ENCODE results near the gene SLC12A6.
"Not testable (repeated sequence)": the region's sequence is repeated elsewhere in the genome, so short reads cannot be mapped to it uniquely, and the experiment has no call there.

Gene SLC12A6

GRCh38 chr15:34248190-34248589 is 89.4 kb downstream of the SLC12A6 start:
- DNase-seq = no peak

DNA sequence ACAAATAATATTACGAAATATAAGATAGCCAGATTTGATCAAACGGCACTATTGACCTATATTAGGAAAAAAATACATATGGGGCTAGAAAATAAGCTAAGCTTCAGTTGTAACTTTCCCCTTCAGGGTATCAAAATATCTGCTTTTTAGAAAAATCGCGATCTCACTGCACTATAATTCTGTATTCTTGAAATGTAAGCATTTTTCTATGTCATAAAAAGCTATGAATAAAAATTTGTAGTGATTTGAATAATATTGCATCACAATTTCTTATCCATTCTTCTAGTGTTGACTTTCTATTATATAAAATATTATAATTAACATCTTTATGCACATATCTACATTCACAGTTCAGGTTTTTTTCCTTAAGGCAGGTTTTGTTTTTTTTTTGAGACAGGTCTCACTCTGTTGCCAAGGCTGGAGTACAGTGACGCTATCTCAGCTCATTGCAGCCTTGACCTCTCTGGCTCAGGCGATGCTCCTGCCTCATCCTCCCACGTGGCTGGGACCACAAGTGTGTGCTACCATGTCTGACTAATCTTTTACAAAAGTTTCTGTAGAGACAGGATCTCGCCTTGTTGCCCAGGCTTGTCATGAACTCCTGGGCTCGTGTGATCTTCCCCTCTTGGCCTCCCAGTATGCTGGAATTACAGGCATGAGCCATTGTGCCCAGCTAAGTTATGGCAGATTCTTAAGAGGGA is 91.2 kb downstream of the SLC12A6 start:
- no peak for DNase-seq

DNA sequence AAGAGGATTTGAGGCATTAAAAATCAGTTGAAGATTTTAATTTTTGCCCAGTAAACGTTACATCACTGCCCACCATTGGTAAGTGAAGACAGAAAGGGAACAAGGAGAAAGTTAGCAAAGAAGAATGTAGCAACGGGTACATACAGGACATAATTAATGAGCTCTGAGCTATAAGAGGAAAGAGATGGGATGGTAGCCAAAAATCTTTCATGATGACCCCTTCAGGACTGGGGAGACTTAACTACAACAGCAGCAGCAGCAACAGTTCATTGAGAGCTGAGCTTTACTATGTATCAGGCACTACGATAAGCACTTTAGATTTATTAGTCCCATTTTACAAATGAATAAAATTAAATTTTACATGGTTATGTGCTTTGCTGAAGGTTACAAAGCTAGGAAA is 94.4 kb downstream of the SLC12A6 start:
- no peak for DNase-seq

GRCh38 chr15:34242331-34242710 is 95.3 kb downstream of the SLC12A6 start:
- DNase-seq = no peak

DNA sequence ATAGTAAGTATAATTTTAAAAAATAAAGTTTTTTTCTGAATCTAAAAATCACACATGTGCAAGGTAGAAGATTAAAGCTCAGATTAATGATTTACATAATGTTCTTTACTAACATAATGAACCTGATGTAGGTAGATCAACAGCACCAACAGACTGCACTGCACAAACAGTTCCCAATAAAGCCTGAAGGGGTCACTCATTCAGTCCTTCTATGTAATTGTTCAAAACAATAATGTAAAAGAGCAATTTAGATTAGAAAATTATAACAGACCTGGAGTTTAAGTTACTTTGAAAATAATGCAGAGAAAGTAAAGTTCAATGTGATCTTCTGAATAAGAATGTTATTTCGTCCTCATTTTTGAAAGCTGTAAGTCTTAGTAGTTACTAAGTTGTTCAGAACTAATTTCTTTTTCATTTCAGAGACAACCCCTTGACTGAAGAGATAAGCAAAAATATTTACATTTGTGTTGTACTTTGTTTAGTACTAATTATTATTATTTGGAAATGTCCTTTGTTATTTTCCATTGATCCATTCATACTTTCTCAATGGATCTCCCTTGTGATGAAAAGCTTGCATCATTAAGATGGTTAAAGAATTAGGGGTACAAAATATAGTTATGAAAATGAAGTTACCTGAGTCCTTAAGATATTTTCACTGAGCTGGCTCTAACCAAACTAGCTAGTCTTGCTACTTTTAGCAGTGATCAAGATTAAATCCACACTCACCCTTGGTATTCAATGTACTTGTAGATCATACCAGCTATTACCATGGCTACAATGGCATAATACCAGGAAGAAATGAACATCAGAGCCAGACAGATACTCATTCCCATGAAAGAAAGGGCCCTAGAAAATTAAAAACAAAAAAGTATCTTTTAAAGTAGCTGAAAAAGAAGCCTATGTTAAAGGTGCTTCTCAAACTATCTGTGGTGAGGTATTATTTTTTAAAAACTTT is 95.9 kb downstream of the SLC12A6 start:
- DNase-seq = no peak

GRCh38 chr15:34240537-34240936 is 97.0 kb downstream of the SLC12A6 start:
- DNase-seq = no peak

DNA sequence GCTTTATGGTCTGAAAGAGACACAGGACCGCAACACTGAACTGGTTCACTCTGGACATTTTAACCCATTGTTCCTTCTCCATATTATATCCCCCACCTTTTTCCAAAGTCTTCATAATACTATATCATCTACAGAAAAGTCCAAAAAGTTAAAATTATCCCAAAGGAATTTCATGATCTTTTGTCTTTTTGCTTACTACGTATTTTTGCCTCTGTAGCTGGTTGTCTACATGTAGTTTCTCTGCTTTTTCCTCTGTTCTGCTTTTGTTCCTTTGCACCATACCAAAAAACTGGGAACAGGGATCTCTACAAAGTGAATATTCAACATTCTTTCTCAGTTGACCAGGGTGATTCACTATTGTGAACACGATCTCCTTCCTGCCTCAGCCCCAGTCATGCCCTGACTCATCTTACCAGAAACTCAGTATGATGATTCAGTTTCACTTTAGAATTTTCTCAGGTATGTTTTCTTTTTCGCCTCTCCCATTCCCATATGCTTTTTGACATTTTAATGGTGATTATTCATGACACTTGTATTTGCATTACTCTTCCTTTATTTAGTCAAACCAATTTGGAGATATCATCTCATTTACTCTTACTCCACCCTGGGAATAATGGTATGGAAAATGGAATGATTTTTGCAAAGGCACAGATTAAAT is 98.3 kb downstream of the SLC12A6 start:
- peak; percentile 50 for DNase-seq

GRCh38 chr15:34233614-34234013 is 104.0 kb downstream of the SLC12A6 start:
- DNase-seq = no peak

- no peak for DNase-seq
These were observed 113.5 kb downstream of the SLC12A6 start for GRCh38 chr15:34223904-34224596.

DNA sequence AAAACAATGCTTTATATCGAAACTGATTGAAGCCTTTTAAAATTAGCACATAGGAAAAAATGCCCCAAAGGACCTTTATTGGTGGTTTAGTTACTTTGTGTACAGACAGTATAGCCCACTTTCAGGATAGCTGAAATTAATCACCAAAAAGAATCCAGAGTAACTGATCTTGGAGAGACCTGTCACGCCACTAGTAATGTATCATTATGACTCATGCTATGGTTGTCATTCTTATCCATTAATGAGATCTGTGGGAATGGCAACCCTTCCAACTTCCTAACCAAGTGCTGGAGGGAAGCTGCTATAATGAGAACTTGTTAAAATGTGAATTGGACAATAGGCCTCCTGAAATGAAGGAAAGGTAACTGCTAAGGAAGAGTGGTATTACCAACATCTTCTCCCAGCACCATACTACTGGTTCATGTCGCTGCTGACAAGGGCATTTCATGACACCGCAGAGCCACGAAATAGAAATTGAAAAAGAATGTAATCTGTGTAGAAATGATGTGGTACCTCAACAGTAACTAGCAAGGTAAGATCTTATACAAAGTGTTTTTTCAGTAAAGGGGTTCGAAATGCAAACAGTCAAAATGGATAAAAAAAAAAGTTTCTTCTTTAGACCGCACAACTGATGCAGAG is 119.9 kb downstream of the SLC12A6 start:
- DNase-seq = no peak

- DNase-seq = no peak
These were observed 120.9 kb downstream of the SLC12A6 start for GRCh38 chr15:34216527-34217270.

DNA sequence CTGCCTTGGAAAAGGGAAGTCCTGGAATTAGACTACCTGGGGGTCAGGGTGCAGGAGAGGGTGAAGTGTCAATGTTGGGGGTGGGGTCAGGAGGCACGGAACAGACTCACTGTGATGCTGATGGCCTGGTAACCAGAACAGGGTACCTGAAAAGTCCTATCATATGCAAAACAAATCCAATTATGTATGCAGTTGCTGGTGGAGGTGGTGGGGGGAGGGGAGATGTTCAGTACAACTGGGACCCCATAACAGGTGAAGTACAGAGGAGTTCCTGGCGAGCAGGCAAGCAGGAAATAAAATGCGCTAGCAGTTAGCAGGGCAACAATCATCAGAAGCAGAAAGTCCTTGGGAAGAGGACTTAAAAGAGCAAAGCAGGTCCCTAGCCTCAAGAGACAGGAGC is 123.4 kb downstream of the SLC12A6 start:
- no peak for DNase-seq

DNA sequence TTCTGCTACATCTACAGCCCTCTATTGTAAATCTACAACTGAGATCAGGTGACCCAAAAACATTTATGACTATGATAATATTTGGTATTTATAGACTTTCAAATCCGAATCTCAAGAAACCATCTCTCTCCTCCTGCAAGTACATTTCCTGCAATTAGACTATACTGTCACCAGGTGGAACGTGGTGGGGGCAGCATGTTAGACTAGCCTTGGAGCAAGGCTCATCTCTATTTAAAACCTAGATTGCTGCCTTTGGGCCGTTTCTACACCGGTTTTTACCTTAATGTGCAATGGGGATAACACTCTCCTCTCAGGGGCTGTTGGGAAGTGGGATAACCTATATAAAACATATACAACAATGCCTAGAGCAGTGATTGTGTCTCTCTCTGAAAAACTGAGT is 123.9 kb downstream of the SLC12A6 start:
- no peak for DNase-seq

DNA sequence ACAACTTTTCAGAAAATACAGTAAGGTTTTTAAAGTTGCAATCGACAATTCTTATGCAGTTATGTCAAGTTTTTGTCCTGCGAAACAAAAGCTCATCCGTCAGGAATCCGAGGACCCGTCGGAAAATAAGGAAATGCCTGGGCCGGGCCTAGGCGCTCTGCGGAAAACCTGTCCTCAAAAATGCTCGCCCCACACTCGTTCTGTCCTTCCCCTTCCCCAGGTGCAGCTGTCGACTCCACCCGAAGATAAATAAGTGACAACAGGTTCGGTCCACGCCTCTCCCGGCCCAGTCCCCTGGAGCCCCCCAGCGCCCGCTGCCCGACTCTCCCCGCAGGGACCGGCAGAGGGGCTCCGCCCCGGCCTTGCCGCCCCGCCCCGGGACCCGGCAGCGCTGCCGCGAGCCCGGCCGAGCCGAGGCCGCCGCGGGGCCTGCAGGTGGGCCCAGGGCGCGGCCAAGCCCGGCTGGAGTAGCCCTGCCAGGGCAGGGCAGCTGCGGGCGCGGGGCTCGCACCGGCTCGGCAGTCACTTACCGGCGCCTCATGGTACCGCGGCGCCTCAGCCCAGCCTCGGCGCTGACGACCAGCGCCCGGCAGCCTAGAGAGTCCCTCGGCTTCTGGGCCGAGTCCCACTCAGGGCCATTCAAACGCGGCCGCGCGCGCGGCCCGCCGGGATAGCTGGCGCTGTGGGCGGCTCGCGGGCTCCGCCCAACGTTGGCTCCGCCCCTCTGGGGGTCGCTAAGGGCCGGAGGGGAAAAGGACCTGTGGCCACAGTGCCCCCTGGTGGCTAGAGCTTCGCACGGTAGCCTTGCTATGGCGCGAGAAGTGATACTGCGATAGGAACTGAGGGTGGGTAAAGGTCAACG is 127.9 kb downstream of the SLC12A6 start, which contains the start of gene KATNBL1:
Gene KATNBL1, minus strand, starts transcription at position 676 of the 862 bp plus-strand sequence. CDS start 46,420 bp downstream, outside the sequence.
- DNase-seq = peak; percentile 98

DNA sequence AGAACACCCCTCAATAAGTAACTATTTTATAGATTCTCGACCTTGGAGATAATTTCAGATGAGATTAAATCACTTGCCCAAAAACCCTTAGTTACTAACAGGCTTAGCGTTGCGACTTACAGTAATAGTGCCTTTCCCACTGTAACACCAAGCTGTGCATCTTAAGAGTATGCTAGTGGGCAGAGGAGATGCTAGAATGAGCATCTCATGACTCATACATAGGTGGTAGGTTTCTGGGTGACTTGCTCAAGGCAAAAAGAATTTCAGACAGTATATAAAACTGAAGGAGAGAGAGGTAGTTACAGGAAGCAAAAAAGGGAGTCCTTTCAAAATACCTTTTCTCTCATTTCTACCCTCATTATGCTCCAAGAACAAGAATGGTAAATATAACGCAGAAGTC is 131.6 kb downstream of the SLC12A6 start:
- DNase-seq = no peak

DNA sequence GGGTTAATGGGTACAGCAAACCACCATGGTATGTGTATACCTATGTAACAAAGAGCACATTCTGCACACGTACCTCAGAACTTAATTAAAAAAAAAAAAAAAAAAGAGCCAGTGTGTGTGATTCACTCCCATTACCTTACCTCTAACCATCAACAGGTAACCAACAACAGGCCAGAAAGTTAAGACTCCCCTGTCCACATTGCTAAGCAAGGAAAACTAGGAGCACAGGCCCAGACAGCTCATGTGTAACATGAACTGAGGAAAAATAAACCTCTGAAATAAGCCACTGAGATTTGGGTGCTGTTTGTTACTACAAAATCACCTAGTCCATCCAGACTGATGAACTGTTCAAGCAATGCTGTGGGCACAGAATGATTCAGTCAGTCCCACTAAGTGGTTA is 133.6 kb downstream of the SLC12A6 start:
- no peak for DNase-seq

- no peak for DNase-seq
These were observed 134.3 kb downstream of the SLC12A6 start for GRCh38 chr15:34203305-34203704.

DNA sequence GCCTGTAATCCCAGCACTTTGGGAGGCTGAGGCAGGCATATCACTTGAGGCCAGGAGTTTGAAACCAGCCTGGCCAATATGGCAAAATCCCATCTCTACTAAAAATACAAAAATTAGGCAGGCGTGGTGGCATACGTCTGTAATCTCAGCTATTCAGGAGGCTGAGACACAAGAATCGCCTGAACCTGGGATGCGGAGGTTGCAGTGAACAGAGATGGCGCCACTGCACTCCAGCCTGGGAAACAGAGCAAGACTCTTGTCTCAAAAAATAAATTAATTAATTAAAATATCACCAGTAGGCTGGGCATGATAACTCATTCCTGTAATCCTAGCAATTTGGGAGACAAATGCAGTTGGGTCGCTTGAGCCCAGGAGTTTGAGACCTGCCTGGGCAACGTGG is 144.3 kb downstream of the SLC12A6 start:
- DNase-seq = not testable (repeated sequence)

DNA sequence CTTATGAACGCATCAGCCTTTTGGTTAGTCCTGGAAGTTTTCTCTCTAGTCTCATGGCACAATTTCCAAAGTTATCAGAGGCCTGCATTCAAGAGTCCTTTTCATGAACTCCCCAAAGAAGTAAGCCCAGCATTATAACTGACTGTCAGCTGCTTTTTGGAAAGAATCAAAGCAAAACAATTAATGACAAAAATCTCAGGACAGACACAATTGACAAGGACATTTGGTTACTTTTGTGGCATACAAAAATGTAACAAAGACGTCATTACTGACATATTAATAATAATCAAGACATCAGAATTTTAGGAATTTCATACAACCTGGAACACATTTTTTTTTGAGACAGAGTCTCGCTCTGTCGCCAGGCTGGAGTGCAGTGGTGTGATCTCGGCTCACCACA is 148.9 kb downstream of the SLC12A6 start:
- no peak for DNase-seq

DNA sequence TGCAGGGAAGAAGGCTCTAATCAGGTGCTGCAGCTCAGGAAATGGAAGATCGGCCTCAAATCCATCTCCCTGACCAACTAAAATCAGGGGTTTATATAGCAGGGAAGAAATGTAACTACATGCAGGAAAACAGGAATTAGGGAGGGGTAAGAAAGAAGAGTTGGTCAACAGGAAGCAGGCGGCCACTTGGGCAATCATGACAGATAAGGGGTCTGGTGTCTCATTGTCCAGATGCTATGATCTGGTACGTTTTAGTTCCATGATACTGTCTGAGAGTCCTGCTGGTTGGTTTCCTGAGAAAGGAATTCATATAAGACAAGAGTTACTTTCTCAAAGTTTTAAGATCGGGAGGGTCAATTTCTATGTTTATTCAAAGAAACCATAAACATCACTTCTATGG is 151.9 kb downstream of the SLC12A6 start:
- no peak for DNase-seq

DNA sequence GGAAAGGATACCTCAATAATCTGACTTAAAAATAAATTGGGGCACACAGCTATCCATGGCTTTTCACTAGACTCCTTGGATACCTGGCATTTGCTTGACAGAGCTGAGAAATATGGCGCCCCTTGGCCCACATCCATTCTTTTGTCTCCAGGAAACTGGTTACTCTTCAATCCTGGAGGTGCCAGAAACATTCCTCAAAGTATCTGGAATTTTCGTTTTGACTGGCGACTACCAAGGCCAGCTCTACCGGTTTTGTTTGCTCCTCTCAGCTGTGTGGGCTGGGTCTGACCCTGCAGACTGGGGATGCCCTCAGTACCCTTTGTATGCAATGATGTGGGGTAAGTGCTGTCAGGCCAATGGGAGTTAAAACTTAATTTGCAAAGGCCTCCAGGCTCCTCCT is 154.6 kb downstream of the SLC12A6 start:
- DNase-seq = no peak
